IMR-90 (cell line): ENCODE data around the gene AIDA. TPM values are rescaled to one million over a fixed set of nuclear protein-coding genes. Genes with fewer than 3 reads are reported as not detected.
A peak's percentile ranks its signal among the peaks of the same experiment; 100 is the strongest.

Experiments used
- ATAC-seq: fragments of 200-7000 bp; cut with Tn5 transposase; 2 replicates; pipeline ENCODE4 v1.9.1; 2020; ENCODE audit warnings: low read depth, mild to moderate bottlenecking, moderate library complexity
- BruUV-seq: library from RNA; stranded (reverse); fragments of 400-500 nt; replicated peaks from 2 replicates; lab custom pipeline; 2021; lab: Mats Ljungman, UMichigan
- CTCF ChIA-PET: fragments of 300-600 bp; formaldehyde crosslinking; extraction: SDS; loops from one replicate; lab custom pipeline; 2021; ENCODE audit warnings: antibody characterized with exemption; lab: Yijun Ruan, JAX
- POLR2A ChIA-PET: fragments of 300-600 bp; sonication (Branson Sonifier 250); formaldehyde crosslinking; loops from one replicate; lab custom pipeline; 2022; ENCODE audit warnings: antibody characterized with exemption; ENCODE audit not compliant: unreplicated experiment; lab: Charles Lee
- DNase-seq: peaks from one replicate; pipeline ENCODE4 v3.0.0; 2013
- H2AFZ ChIP-seq: replicated peaks from 2 replicates; pipeline ENCODE3; 2013; ENCODE audit warnings: low read length, mild to moderate bottlenecking; ENCODE audit not compliant: poor library complexity
- H2AK5ac ChIP-seq: 2 replicates; pipeline ENCODE4 v1.6.1; 2013; ENCODE audit warnings: low read depth, low read length, inconsistent platforms
- H2AK9ac ChIP-seq: replicated peaks from 2 replicates; pipeline ENCODE3; 2013; ENCODE audit warnings: mild to moderate bottlenecking, low read depth, low read length, moderate library complexity; ENCODE audit not compliant: poor library complexity
- H2BK120ac ChIP-seq: 2 replicates; pipeline ENCODE4 v1.6.1; 2013; ENCODE audit warnings: low read depth, low read length, inconsistent platforms
- H2BK15ac ChIP-seq: 3 replicates; pipeline ENCODE4 v1.6.1; 2013; ENCODE audit warnings: low read depth, low read length, inconsistent platforms
- H2BK20ac ChIP-seq: 2 replicates; pipeline ENCODE4 v1.6.1; 2013; ENCODE audit warnings: low read depth, mild to moderate bottlenecking, inconsistent platforms, low read length, moderate library complexity
- H2BK5ac ChIP-seq: 2 replicates; pipeline ENCODE4 v1.6.1; 2013; ENCODE audit warnings: mild to moderate bottlenecking, low read depth, low read length, inconsistent platforms; ENCODE audit not compliant: poor library complexity, severe bottlenecking
- H3K14ac ChIP-seq: replicated peaks from 2 replicates; pipeline ENCODE4 v1.6.1; 2013; ENCODE audit warnings: low read depth, low read length, inconsistent platforms
- H3K18ac ChIP-seq: 2 replicates; pipeline ENCODE4 v1.6.1; 2013; ENCODE audit warnings: low read depth, low read length, control low read depth
- H3K23ac ChIP-seq: 2 replicates; pipeline ENCODE4 v1.6.1; 2013; ENCODE audit warnings: low read depth, low read length, inconsistent platforms
- H3K27ac ChIP-seq: 2 replicates; pipeline ENCODE4 v1.5.1; 2013; ENCODE audit warnings: mild to moderate bottlenecking, control low read depth, low read length; ENCODE audit not compliant: insufficient read depth
- H3K27me3 ChIP-seq: 2 replicates; pipeline ENCODE4 v1.6.1; 2013; ENCODE audit warnings: low read length; ENCODE audit not compliant: control insufficient read depth, insufficient read depth
- H3K36me3 ChIP-seq: 2 replicates; pipeline ENCODE4 v1.6.1; 2013; ENCODE audit warnings: low read length, mixed read lengths; ENCODE audit not compliant: control insufficient read depth, insufficient read depth
- H3K4ac ChIP-seq: 2 replicates; pipeline ENCODE4 v1.6.1; 2013; ENCODE audit warnings: low read depth, low read length, inconsistent platforms
- H3K4me1 ChIP-seq: 2 replicates; pipeline ENCODE4 v1.6.1; 2013; ENCODE audit warnings: low read length, mixed read lengths; ENCODE audit not compliant: control insufficient read depth, insufficient read depth
- H3K4me2 ChIP-seq: 2 replicates; pipeline ENCODE4 v1.6.1; 2013; ENCODE audit warnings: low read depth, mild to moderate bottlenecking, control low read depth, low read length, moderate library complexity
- H3K4me3 ChIP-seq: 2 replicates; pipeline ENCODE4 v1.5.1; 2013; ENCODE audit warnings: low read depth, mild to moderate bottlenecking, control low read depth, low read length, moderate library complexity; ENCODE audit not compliant: insufficient read depth
- H3K56ac ChIP-seq: 2 replicates; pipeline ENCODE4 v1.6.1; 2013; ENCODE audit warnings: low read length, inconsistent platforms; ENCODE audit not compliant: insufficient read depth; ENCODE audit errors: extremely low read depth
- H3K79me1 ChIP-seq, 2 experiments: 2 replicates each; pipeline ENCODE4 v1.6.1; 2013; ENCODE audit warnings: low read length in 2 of 2, inconsistent platforms in 1 of 2, low read depth in 1 of 2
- H3K9ac ChIP-seq: 2 replicates; pipeline ENCODE4 v1.6.1; 2013; ENCODE audit warnings: low read depth, low read length, control low read depth
- H3K9me1 ChIP-seq: 2 replicates; pipeline ENCODE4 v1.6.1; 2013; ENCODE audit warnings: low read length, inconsistent platforms; ENCODE audit not compliant: insufficient read depth
- H3K9me3 ChIP-seq: 2 replicates; pipeline ENCODE4 v1.6.1; 2013; ENCODE audit warnings: low read length; ENCODE audit not compliant: control insufficient read depth, insufficient read depth
- H4K20me1 ChIP-seq: 2 replicates; pipeline ENCODE4 v1.6.1; 2013; ENCODE audit warnings: low read length, inconsistent platforms; ENCODE audit not compliant: insufficient read depth
- H4K5ac ChIP-seq: 2 replicates; pipeline ENCODE4 v1.6.1; 2013; ENCODE audit warnings: mild to moderate bottlenecking, low read depth, low read length, control low read depth
- H4K8ac ChIP-seq, 2 experiments: 2 replicates each; pipeline ENCODE4 v1.6.1; 2013; ENCODE audit warnings: low read depth in 2 of 2, low read length in 2 of 2, control low read depth in 1 of 2, inconsistent platforms in 1 of 2
- H4K91ac ChIP-seq: 2 replicates; pipeline ENCODE4 v1.6.1; 2013; ENCODE audit warnings: low read depth, low read length, inconsistent platforms; ENCODE audit not compliant: insufficient read depth
- BHLHE40 ChIP-seq: fragments of 150-350 bp; IDR thresholded peaks from 2 replicates; pipeline ENCODE4 v1.6.1; 2016; ENCODE audit warnings: mild to moderate bottlenecking, low read depth, low read length
- ELK1 ChIP-seq: fragments of 150-350 bp; IDR thresholded peaks from 2 replicates; pipeline ENCODE4 v1.6.1; 2016; ENCODE audit warnings: low read depth, mild to moderate bottlenecking, low read length, moderate library complexity, borderline replicate concordance
- MAZ ChIP-seq: IDR thresholded peaks from 2 replicates; pipeline ENCODE4 v1.6.1; 2012; ENCODE audit warnings: low read depth, mild to moderate bottlenecking, low read length, improper control_type of control experiment, moderate library complexity, borderline replicate concordance
- MXI1 ChIP-seq: IDR thresholded peaks from 2 replicates; pipeline ENCODE4 v1.6.1; 2012; ENCODE audit warnings: low read depth, mild to moderate bottlenecking, low read length, moderate library complexity, borderline replicate concordance
- POLR2A ChIP-seq: IDR thresholded peaks from 2 replicates; pipeline ENCODE4 v1.6.1; 2012; ENCODE audit warnings: mild to moderate bottlenecking, low read depth, low read length
- USF2 ChIP-seq: fragments of 150-350 bp; IDR thresholded peaks from 2 replicates; pipeline ENCODE4 v1.6.1; 2017; ENCODE audit warnings: mild to moderate bottlenecking, antibody characterized with exemption, low read length, low read depth
- WGBS, 2 experiments: methylation state at CpG; one replicate each; pipeline versions ENCODE4 v1.1.5 to v1.1.7; 2013; ENCODE audit warnings: missing lambda C conversion rate in 2 of 2; ENCODE audit not compliant: insufficient read length in 1 of 2; ENCODE audit errors: extremely low coverage in 2 of 2; 5-methylcytosine and 5-hydroxymethylcytosine counted together
- dilution Hi-C: fragments of 300-500 bp; cut with HindIII; formaldehyde crosslinking; loops from one replicate; pipeline ENCODE4 v1.14.3; 2018; ENCODE audit warnings: low sequenced_read_pairs; ENCODE audit not compliant: unreplicated experiment
- in situ Hi-C: fragments of 300-500 bp; cut with MboI; formaldehyde crosslinking; loops from 3 replicates; pipeline ENCODE4 v1.14.3; 2019; ENCODE audit warnings: low sequenced_read_pairs, inconsistent platforms, mixed read lengths
- intact Hi-C: fragments of 100-400 bp; cut with micrococcal nuclease; formaldehyde crosslinking; loops from 2 replicates; pipeline ENCODE4 v1.10.0; 2022
- polyA plus RNA-seq, 3 experiments: library from polyadenylated mRNA; depleted of rRNA; stranded (reverse); fragments of >200 nt; gene quantifications; 2 replicates each; pipeline ENCODE4 v1.2.3, GENCODE V29; 2012; ENCODE audit warnings: low replicate concordance in 1 of 3
- total RNA-seq: library from RNA; depleted of rRNA; stranded (reverse); fragments of >200 nt; gene quantifications from 2 replicates; pipeline ENCODE4 v1.2.3, GENCODE V29; 2012

AIDA gene
- total and polyA plus RNA-seq, 2 of the 4 experiments (the other 2 are of a cell fraction), result 47.9 to 48.6 TPM

GRCh38 chr1:222713091-222713961 lies 1.0 kb upstream of the AIDA start:
- peak overlapping the region; percentile 99 for H2BK5ac ChIP-seq
- H2BK15ac ChIP-seq, result peak overlapping the region; percentile 70; the same call in 1 of the 3 replicates
- peak overlapping the region; percentile 98 for H4K91ac ChIP-seq
- no peaks in the 10 kb centered on the region; the same call in 1 of the 2 replicates for H3K9me1 ChIP-seq
- peak overlapping the region; percentile 99 for H3K56ac ChIP-seq
- no peaks in the 10 kb centered on the region for H3K27me3 ChIP-seq
- H3K27ac ChIP-seq, result peak overlapping the region; percentile 100
- POLR2A ChIA-PET, result no interaction called here
- DNase-seq, result peak; percentile 93
- H3K4me3 ChIP-seq, result peak overlapping the region; percentile 92
- ATAC-seq, result peak; percentile 66
- TF ChIP-seq USF2 (peak; percentile 14; the same call in 1 of the 2 replicates), BHLHE40 (peak; percentile 98), MXI1 (no peak), MAZ (peak; percentile 71; the same call in 1 of the 2 replicates), POLR2A (peak; percentile 48; the same call in 1 of the 2 replicates), ELK1 (no peak)
- peak overlapping the region; percentile 99 for H2AFZ ChIP-seq
- H3K4me1 ChIP-seq, result no peaks in the 10 kb centered on the region
- H3K23ac ChIP-seq, result peak overlapping the region; percentile 94
- H4K20me1 ChIP-seq, result no peaks in the 10 kb centered on the region; the same call in 1 of the 2 replicates
- no peak overlapping the region; the same call in 1 of the 2 replicates for H2BK20ac ChIP-seq
- no CpG with 5 or more reads among the region's 39 CpGs for WGBS, 2 experiments
- CTCF ChIA-PET, result interaction anchor here (0.5 to 0.6 kb wide), 3 partner anchors 43 to 712 kb away, joined by 3 to 6 read pairs (median 6); no protein-coding TSS in a partner anchor
- H2BK120ac ChIP-seq, result peak overlapping the region; percentile 95
- H3K4me2 ChIP-seq, result peak overlapping the region; percentile 93
- H3K14ac ChIP-seq, result peak overlapping the region; percentile 95
- dilution Hi-C loops (no loop called here), intact Hi-C loops (no loop called here), in situ Hi-C loops (no loop called here)
- no peaks in the 10 kb centered on the region for H3K9me3 ChIP-seq
- H2AK5ac ChIP-seq, result peak overlapping the region; percentile 33; the same call in 1 of the 2 replicates
- peak overlapping the region; percentile 90 for H2AK9ac ChIP-seq
- H3K9ac ChIP-seq, result peak overlapping the region; percentile 99
- peak overlapping the region; percentile 85 for H3K18ac ChIP-seq
- H3K4ac ChIP-seq, result peak overlapping the region; percentile 90
- no TSS peak for BruUV-seq
- peak overlapping the region; percentile 86 for H4K5ac ChIP-seq
- peaks cover 3% of the 10 kb centered on the region for H3K36me3 ChIP-seq
- H4K8ac ChIP-seq, result peak overlapping the region; percentile 95 to 100
- H3K79me1 ChIP-seq, result peaks cover 9 to 49% of the 10 kb centered on the region in 2 experiments; a peak in 2 of 4 replicates
